ENCODE results near the gene LPO.

Gene LPO

GRCh38 chr17:58229384-58229783 lies 9.0 kb upstream of the LPO start:
- no peak for DNase-seq (ENCODE audit: low spot score)

GRCh38 chr17:58229881-58230280 lies 8.5 kb upstream of the LPO start:
- DNase-seq (ENCODE audit: low spot score): no peak

- no peak for DNase-seq (ENCODE audit: low spot score)
Measured at GRCh38 chr17:58231641-58232040, 6.7 kb upstream of the LPO start.

- peak; percentile 57 for DNase-seq (ENCODE audit: low spot score)
Measured at GRCh38 chr17:58232707-58233156, 5.7 kb upstream of the LPO start.

GRCh38 chr17:58233543-58233942 lies 4.8 kb upstream of the LPO start:
- DNase-seq (ENCODE audit: low spot score): no peak

DNA sequence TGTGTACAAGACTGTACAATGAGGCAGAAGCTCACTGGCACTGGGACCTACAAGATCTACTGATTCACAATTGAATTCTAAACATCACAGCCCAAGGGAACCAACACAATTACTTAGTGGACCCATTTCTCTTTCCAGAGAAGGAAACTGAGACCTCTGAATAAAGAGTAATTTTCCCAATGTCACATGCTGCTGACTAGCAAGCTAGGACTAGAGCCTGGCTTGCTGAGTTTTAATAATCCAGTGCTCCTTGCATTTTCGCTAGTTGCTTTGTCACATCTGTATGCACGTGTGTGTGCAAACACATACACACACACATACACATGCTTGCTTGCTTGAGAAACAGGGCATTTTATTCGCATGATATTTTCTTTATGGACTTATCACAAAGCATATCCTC lies 3.9 kb upstream of the LPO start:
- DNase-seq (ENCODE audit: low spot score): no peak

DNA sequence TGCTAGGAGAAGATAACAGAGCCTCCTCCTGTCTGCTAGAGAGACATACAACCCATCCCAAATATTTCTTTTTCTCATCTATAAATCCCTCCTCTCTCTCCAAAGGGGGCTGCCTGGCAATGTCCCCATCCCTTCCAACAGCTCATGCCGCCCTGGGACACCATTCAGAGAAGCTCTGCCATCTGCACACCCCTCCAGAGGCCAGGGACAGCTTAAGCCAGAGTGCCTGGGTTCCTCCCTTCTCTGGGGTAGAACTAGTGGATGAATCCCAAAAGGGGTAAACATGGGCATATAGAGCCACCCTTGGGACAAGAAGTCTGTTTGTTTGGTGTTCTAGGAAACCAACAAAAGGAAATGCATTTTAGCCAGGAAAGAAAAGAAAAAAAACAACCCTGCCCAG lies 2.6 kb upstream of the LPO start:
- DNase-seq (ENCODE audit: low spot score): no peak

- DNase-seq (ENCODE audit: low spot score): no peak
Measured at GRCh38 chr17:58236394-58236793, 2.0 kb upstream of the LPO start.

- DNase-seq (ENCODE audit: low spot score): no peak
Measured at GRCh38 chr17:58239987-58240386, 1.6 kb downstream of the LPO start.

- no peak for DNase-seq (ENCODE audit: low spot score)
Measured at GRCh38 chr17:58242171-58242784, 3.9 kb downstream of the LPO start.

DNA sequence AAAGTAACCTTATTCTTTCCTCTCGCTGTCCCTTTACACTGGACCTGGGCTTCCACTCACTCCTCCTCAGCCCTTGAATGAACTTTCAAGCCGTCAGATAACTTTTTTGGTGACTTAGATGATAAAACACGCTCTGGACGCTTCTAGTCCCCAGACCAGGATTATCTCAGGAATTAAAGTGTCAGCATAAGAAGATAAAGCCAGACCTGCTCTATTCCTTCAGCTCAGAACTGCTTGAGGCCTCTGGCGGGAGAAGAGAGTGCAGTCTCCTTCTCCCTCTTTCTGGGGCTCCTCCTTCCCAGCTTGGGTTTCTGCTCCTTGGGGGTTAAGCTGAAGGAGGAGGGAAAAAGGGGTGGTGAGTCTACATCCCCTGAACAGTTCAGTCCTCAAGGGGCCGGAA lies 6.6 kb downstream of the LPO start:
- DNase-seq (ENCODE audit: low spot score): no peak

DNA sequence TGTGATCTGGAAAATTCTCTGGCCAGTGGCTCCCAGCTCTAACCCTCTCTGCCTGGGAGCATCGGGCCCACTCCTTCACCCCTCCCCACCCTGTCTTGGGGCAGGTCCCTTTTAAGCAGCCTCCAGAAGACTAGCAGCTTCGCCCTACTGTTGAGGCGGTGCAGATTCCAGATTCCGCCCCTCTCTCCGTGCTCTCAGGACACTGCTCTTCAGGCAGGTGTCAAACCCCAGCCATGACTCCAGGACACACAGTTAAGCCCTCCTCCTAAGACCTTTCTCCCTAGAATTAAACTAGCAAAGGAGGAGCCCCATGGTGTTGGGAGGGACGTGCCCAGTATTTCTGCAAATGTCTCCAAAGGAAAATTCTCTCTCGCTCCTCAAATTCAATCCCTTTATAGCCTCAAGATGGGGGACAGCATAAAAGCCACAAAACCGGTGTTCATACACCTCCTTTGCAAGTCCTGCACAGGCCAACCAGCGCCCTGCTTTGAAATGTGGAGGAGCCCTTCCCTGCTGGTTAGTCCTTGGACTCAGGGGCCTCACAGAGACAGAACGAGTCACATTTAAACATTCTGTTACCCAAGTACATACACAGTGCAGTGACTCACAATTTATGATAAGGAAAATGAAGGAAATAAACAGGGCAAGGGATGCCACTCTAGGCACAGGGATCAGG lies 7.2 kb downstream of the LPO start:
- no peak for DNase-seq (ENCODE audit: low spot score)

DNA sequence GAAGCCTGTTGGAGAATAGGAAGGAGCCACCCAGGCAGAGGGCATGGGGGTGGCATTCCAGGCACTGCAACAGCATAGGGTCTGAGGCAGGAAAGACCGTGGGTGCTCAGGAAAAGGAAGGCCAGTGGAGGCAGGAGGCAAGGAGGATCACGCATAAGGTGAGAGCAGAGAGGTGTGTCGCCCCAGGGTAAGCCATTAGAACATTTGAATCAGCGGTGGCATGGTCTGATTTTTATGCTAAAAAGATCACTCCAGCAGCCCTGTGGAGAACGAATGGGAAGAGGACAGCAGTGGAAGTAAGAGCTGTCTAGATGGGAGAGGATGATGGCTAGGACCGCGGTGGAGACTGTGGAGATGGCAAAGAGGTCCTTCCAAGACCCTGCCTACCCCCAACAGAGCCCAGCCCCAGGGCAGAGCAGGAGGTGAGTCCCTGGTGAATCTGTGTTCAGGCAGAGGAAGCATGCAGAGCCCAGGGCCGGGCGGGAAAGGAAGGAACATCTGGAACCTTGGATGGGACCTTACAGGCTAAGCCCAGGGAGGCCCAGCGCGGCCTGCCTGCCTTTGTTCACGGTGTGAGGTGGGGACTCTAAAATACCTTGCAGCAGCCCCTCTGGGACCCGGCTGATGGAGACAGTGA lies 7.8 kb downstream of the LPO start:
- DNase-seq (ENCODE audit: low spot score): no peak

GRCh38 chr17:58246781-58247180 lies 8.4 kb downstream of the LPO start:
- no peak for DNase-seq (ENCODE audit: low spot score)

- DNase-seq (ENCODE audit: low spot score): no peak
Measured at GRCh38 chr17:58247511-58248363, 9.4 kb downstream of the LPO start.

DNA sequence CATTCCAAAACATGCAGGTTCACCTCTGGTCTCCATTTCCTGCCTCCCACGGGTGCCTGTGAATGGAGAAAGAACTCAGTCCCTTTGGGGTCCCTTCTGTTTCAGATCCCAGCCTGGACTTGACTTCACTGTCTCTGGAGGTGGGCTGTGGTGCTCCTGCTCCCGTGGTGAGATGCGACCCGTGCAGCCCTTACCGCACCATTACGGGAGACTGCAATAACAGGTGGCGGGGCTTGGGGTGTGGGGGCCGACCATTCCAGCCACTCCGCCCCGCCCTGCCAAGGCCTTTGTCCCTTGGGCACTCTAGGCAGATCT lies 10.5 kb downstream of the LPO start:
- no peak for DNase-seq (ENCODE audit: low spot score)

DNA sequence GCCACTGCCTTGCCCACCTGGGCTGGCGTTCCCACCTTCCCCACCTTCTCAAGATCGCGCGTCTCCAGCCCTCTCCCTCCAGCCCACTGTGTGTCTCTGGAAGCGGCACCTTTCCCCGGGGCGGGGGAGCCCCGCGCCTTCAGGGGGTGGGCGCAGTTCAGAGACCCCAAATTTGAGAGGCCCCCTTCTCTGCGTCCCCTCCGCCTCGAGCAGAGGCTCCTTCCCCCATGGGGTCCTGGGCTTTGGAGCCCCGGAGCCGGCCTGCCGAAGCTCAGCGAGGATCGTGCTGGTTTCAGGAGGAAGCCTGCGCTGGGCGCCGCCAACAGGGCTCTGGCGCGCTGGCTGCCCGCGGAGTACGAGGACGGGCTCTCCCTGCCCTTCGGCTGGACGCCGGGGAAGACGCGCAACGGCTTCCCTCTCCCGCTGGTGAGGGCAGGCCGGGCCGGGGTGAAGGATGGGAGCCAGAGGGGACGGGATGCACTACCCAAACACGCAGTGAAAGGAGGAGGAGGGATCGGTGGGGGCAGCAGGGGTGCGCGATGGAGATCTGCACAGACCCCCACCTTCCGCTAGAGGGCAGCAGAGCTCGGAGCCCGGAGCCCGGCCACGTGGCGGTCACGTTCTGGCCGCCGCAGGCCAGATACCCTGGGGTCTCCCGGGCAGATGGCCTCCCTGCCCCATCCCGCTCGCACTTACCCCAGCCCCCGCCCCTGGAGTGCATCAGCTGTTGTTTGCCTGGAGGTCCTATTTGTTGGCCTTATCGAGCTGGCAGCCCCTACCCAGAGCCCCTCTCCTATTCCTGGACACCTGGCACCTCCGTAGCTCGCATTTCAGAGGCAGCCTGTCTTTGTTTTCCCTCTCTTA lies 11.1 kb downstream of the LPO start:
- peak; percentile 73 for DNase-seq (ENCODE audit: low spot score)

- DNase-seq (ENCODE audit: low spot score): no peak
Measured at GRCh38 chr17:58250344-58251011, 12.1 kb downstream of the LPO start.

- no peak for DNase-seq (ENCODE audit: low spot score)
Measured at GRCh38 chr17:58252141-58252540, 13.8 kb downstream of the LPO start.

DNA sequence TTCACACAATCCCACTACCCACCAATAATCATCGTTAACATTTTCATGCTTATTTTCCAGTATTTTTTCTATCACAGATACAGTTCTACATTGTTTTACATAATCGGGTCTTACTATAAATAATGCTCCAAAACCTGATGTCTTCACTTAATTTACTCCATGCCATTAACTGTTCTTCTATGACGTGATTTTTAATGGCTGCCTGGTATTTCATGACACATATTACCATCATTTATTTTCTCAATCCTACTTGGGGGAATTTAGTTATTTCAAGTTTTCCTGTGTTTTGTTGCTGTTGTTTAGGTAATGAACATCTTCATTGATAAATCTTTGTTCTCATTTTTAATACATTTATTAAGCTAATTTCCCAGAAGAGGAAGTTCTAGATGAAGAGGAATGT lies 14.7 kb downstream of the LPO start:
- DNase-seq (ENCODE audit: low spot score): no peak

DNA sequence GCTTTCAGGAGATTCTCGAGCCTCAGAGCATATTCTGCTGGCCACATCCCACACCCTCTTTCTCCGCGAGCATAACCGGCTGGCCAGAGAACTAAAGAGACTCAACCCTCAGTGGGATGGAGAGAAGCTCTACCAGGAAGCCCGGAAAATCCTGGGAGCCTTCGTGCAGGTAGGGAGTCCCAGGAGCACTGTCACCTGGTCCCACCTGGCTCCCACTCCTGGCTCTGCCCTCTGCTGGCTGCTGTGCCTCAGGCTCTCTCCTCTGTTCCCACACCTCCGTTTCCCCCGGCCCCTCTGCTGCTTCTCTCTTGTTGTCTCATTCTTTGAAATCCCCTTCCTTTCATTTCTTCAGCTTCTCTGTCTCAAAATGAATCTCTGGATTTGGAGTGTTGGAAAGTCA lies 16.4 kb downstream of the LPO start:
- DNase-seq (ENCODE audit: low spot score): no peak

Data from Ammon's horn (tissue), 1 donor.